ENCODE data around the gene C21orf58.

- TF ChIP-seq EZH2 (IDR thresholded peaks at IDR 0.05; ENCODE audit: low read length, unreplicated experiment) (no peak), CTCF (conservative IDR thresholded peaks at IDR 0.05; ENCODE audit: low read depth, low read length) (no peak), EZH2phosphoT487 (IDR thresholded peaks at IDR 0.05; ENCODE audit: borderline replicate concordance, low read length) (no peak)
Observed at GRCh38 chr21:46264690-46265144, 59.0 kb downstream of the C21orf58 start.
